Kidney (tissue), 14 donors: ENCODE measurements around the gene ACTL7A. TPM values are rescaled to one million over a fixed set of nuclear protein-coding genes. Genes with fewer than 3 reads are reported as not detected.
"Not testable (repeated sequence)": the region's sequence is repeated elsewhere in the genome, so short reads cannot be mapped to it uniquely, and the experiment has no call there.

ENCODE experiments used
- DNase-seq, 5 donors: peaks; one replicate each; pipeline ENCODE4 v3.0.0-alpha.2; 2013 to 2020
- FAIRE-seq: peaks from 2 replicates; lab custom pipeline; 2012; peaks lifted over from hg19 to GRCh38; lab: Jason Lieb, UNC
- H3K27ac ChIP-seq, 2 donors: one replicate each; pipeline ENCODE4 v1.7.0; 2013; ENCODE audit warnings: low read depth in 2 of 2, low read length in 2 of 2, inconsistent platforms in 1 of 2
- H3K27me3 ChIP-seq: one replicate; pipeline ENCODE4 v1.7.1; 2013; ENCODE audit warnings: low read length, inconsistent platforms; ENCODE audit not compliant: control insufficient read depth, insufficient read depth
- H3K36me3 ChIP-seq, 3 donors: one replicate each; pipeline versions ENCODE4 v1.7.0 to v1.7.1; 2013; ENCODE audit warnings: low read length in 3 of 3, control low read depth in 1 of 3, inconsistent platforms in 1 of 3; ENCODE audit not compliant: insufficient read depth in 3 of 3, control insufficient read depth in 2 of 3
- H3K4me1 ChIP-seq, 3 donors: one replicate each; pipeline versions ENCODE4 v1.7.0 to v1.7.1; 2013; ENCODE audit warnings: low read length in 3 of 3, inconsistent platforms in 1 of 3, low read depth in 1 of 3; ENCODE audit not compliant: control insufficient read depth in 2 of 3, insufficient read depth in 2 of 3
- H3K4me3 ChIP-seq, 3 donors: one replicate each; pipeline versions ENCODE4 v1.7.0 to v1.8.1; 2013; ENCODE audit warnings: low read length in 3 of 3, control low read depth in 1 of 3, inconsistent platforms in 1 of 3
- H3K9ac ChIP-seq, 3 donors: one replicate each; pipeline versions ENCODE4 v1.7.0 to v1.7.1; 2013; ENCODE audit warnings: low read length in 3 of 3, control low read depth in 1 of 3, inconsistent platforms in 1 of 3
- H3K9me3 ChIP-seq, 3 donors: one replicate each; pipeline versions ENCODE4 v1.7.0 to v1.7.1; 2013; ENCODE audit warnings: low read length in 3 of 3, control low read depth in 1 of 3, inconsistent platforms in 1 of 3; ENCODE audit not compliant: control insufficient read depth in 2 of 3, insufficient read depth in 1 of 3
- CTCF ChIP-seq: IDR thresholded peaks from 3 replicates; pipeline ENCODE4 v1.5.1; 2012; ENCODE audit warnings: mild to moderate bottlenecking, moderate library complexity, borderline replicate concordance; ENCODE audit not compliant: insufficient read depth; ENCODE audit errors: extremely low read depth
- intact Hi-C: fragments of 100-400 bp; cut with DNase I; formaldehyde crosslinking; loops from one replicate; pipeline ENCODE4 v1.11.1; 2022
- polyA plus RNA-seq: library from polyadenylated mRNA; stranded (reverse); fragments of 350-450 nt; fragmentation: Illumina TruSeq; extraction: RNeasy Lipid Tissue Mini Kit (QIAGEN cat#74804); gene quantifications from one replicate; pipeline ENCODE4 v1.2.3, GENCODE V29; 2014; ENCODE audit warnings: low read depth, low replicate concordance; ENCODE audit not compliant: insufficient read depth
- total RNA-seq: library from RNA; stranded (reverse); fragmentation: NEBNext Ultra II Directional; extraction: Animal tissue kit (Norgen Biotek cat#: 25700); gene quantifications from one replicate; pipeline ENCODE4 v1.2.1, GENCODE V29; 2021
- donor health status: control.
- donor health status: control.
- donor health status: control.
- donor health status: control.
- donor health status: control.
- donor health status: DM: yes; HTN: yes; CAD: no.
- donor health status: Normal renal cell carcinoma (clear cell type).

The ACTL7A gene
- total and polyA plus RNA-seq, 2 donors from 2014 or later: not detected

GRCh38 chr9:108844856-108845255 lies 17.2 kb upstream of the ACTL7A start:
- Histone ChIP-seq H3K9me3 (no peaks in the 10 kb centered on the region), H3K4me1 (no peaks in the 10 kb centered on the region), H3K9ac (no peak overlapping the region), H3K36me3 (no peaks in the 10 kb centered on the region), H3K27me3 (no peaks in the 10 kb centered on the region), H3K27ac (no peak overlapping the region), H3K4me3 (no peak overlapping the region)
- no peak for FAIRE-seq
- intact Hi-C loops: no loop called here
- DNase-seq: no peak
- no peak for TF ChIP-seq CTCF

- no peak for FAIRE-seq
- no peak for DNase-seq
- no peaks in the 10 kb centered on the region for H3K9me3 ChIP-seq
- no peak overlapping the region for H3K9ac ChIP-seq
- intact Hi-C loops: no loop called here
- no peaks in the 10 kb centered on the region for H3K36me3 ChIP-seq
- H3K27me3 ChIP-seq: no peaks in the 10 kb centered on the region
- no peak overlapping the region for H3K4me3 ChIP-seq
- no peaks in the 10 kb centered on the region for H3K4me1 ChIP-seq
- no peak for TF ChIP-seq CTCF
- H3K27ac ChIP-seq: no peak overlapping the region
Measured at GRCh38 chr9:108845507-108845906, 16.6 kb upstream of the ACTL7A start.

- FAIRE-seq (no peak), DNase-seq (no peak)
- intact Hi-C loops: no loop called here
- Histone ChIP-seq H3K27me3 (no peaks in the 10 kb centered on the region), H3K4me1 (no peaks in the 10 kb centered on the region), H3K27ac (no peak overlapping the region), H3K9me3 (no peaks in the 10 kb centered on the region), H3K4me3 (no peak overlapping the region), H3K36me3 (no peaks in the 10 kb centered on the region), H3K9ac (no peak overlapping the region)
- no peak for TF ChIP-seq CTCF
Measured at GRCh38 chr9:108845947-108846346, 16.1 kb upstream of the ACTL7A start.

- FAIRE-seq, H3K4me1 ChIP-seq, H3K27ac ChIP-seq, H3K4me3 ChIP-seq, H3K27me3 ChIP-seq, H3K36me3 ChIP-seq, H3K9me3 ChIP-seq, DNase-seq, H3K9ac ChIP-seq, intact Hi-C loops: not testable (repeated sequence)
Measured at GRCh38 chr9:108848296-108848695, 13.8 kb upstream of the ACTL7A start.
